Measurements from ENCODE around the gene HMGB2.

Gene HMGB2

GRCh38 chr4:173337463-173337862, 3.3 kb upstream of the HMGB2 start:
- no peak overlapping the region for H3K4me3 ChIP-seq (ENCODE audit: low read depth in 1 of 2, low read length in 2 of 2)

GRCh38 chr4:173334891-173335752, 964 bp upstream of the HMGB2 start:
- Histone ChIP-seq H3K27me3 (ENCODE audit: control insufficient read depth in 1 of 2, insufficient read depth in 2 of 2, low read length in 2 of 2) (no peaks in the 10 kb centered on the region), H3K4me3 (ENCODE audit: low read depth in 1 of 2, low read length in 2 of 2) (peak overlapping the region; percentile 81 to 95), H3K9ac (ENCODE audit: low read depth in 1 of 2, low read length in 2 of 2) (peak overlapping the region; percentile 66 to 82), H3K4me1 (ENCODE audit: control insufficient read depth in 1 of 2, insufficient read depth in 2 of 2, low read length in 2 of 2) (peaks cover 16 to 20% of the 10 kb centered on the region in 2 donors), H3K36me3 (ENCODE audit: control insufficient read depth in 1 of 2, insufficient read depth in 2 of 2, low read length in 2 of 2) (peaks cover 2 to 13% of the 10 kb centered on the region in 2 donors), H3K9me3 (ENCODE audit: control insufficient read depth in 1 of 2, low read length in 2 of 2) (no peaks in the 10 kb centered on the region), H3K27ac (ENCODE audit: low read depth, low read length) (peak overlapping the region; percentile 59)

More at GRCh38 chr4:173337463-173337862, 3.3 kb upstream of the HMGB2 start:
- Histone ChIP-seq H3K27ac (ENCODE audit: low read depth, low read length) (no peak overlapping the region), H3K9me3 (ENCODE audit: control insufficient read depth in 1 of 2, low read length in 2 of 2) (no peaks in the 10 kb centered on the region), H3K27me3 (ENCODE audit: control insufficient read depth in 1 of 2, insufficient read depth in 2 of 2, low read length in 2 of 2) (no peaks in the 10 kb centered on the region), H3K36me3 (ENCODE audit: control insufficient read depth in 1 of 2, insufficient read depth in 2 of 2, low read length in 2 of 2) (no peaks in the 10 kb centered on the region), H3K9ac (ENCODE audit: low read depth in 1 of 2, low read length in 2 of 2) (no peak overlapping the region), H3K4me1 (ENCODE audit: control insufficient read depth in 1 of 2, insufficient read depth in 2 of 2, low read length in 2 of 2) (peaks cover 6 to 12% of the 10 kb centered on the region in 2 donors)

- Histone ChIP-seq H3K4me1 (ENCODE audit: control insufficient read depth in 1 of 2, insufficient read depth in 2 of 2, low read length in 2 of 2) (peaks cover 17 to 20% of the 10 kb centered on the region in 2 donors), H3K27ac (ENCODE audit: low read depth, low read length) (peak overlapping the region; percentile 100)
These were observed 487 bp downstream of the HMGB2 start for GRCh38 chr4:173333658-173334084.

GRCh38 chr4:173332963-173333657, 1.0 kb downstream of the HMGB2 start:
- Histone ChIP-seq H3K9me3 (ENCODE audit: control insufficient read depth in 1 of 2, low read length in 2 of 2) (no peaks in the 10 kb centered on the region), H3K36me3 (ENCODE audit: control insufficient read depth in 1 of 2, insufficient read depth in 2 of 2, low read length in 2 of 2) (peaks cover 8 to 23% of the 10 kb centered on the region in 2 donors), H3K27ac (ENCODE audit: low read depth, low read length) (peak overlapping the region; percentile 100), H3K4me1 (ENCODE audit: control insufficient read depth in 1 of 2, insufficient read depth in 2 of 2, low read length in 2 of 2) (peaks cover 17 to 20% of the 10 kb centered on the region in 2 donors), H3K27me3 (ENCODE audit: control insufficient read depth in 1 of 2, insufficient read depth in 2 of 2, low read length in 2 of 2) (no peaks in the 10 kb centered on the region), H3K9ac (ENCODE audit: low read depth in 1 of 2, low read length in 2 of 2) (peak overlapping the region; percentile 99 to 100), H3K4me3 (ENCODE audit: low read depth in 1 of 2, low read length in 2 of 2) (peak overlapping the region; percentile 83 to 90)

More at GRCh38 chr4:173333658-173334084, 487 bp downstream of the HMGB2 start:
- Histone ChIP-seq H3K4me3 (ENCODE audit: low read depth in 1 of 2, low read length in 2 of 2) (peak overlapping the region; percentile 83 to 90), H3K9ac (ENCODE audit: low read depth in 1 of 2, low read length in 2 of 2) (peak overlapping the region; percentile 99 to 100), H3K36me3 (ENCODE audit: control insufficient read depth in 1 of 2, insufficient read depth in 2 of 2, low read length in 2 of 2) (peaks cover 5 to 18% of the 10 kb centered on the region in 2 donors), H3K9me3 (ENCODE audit: control insufficient read depth in 1 of 2, low read length in 2 of 2) (no peaks in the 10 kb centered on the region), H3K27me3 (ENCODE audit: control insufficient read depth in 1 of 2, insufficient read depth in 2 of 2, low read length in 2 of 2) (no peaks in the 10 kb centered on the region)

GRCh38 chr4:173332021-173332487, 2.1 kb downstream of the HMGB2 start:
- Histone ChIP-seq H3K9me3 (ENCODE audit: control insufficient read depth in 1 of 2, low read length in 2 of 2) (no peaks in the 10 kb centered on the region), H3K36me3 (ENCODE audit: control insufficient read depth in 1 of 2, insufficient read depth in 2 of 2, low read length in 2 of 2) (peaks cover 8 to 23% of the 10 kb centered on the region in 2 donors), H3K27me3 (ENCODE audit: control insufficient read depth in 1 of 2, insufficient read depth in 2 of 2, low read length in 2 of 2) (no peaks in the 10 kb centered on the region)

GRCh38 chr4:173330590-173330989, 3.6 kb downstream of the HMGB2 start:
- H3K27ac ChIP-seq (ENCODE audit: low read depth, low read length), result no peak overlapping the region
- H3K27me3 ChIP-seq (ENCODE audit: control insufficient read depth in 1 of 2, insufficient read depth in 2 of 2, low read length in 2 of 2), result no peaks in the 10 kb centered on the region
- H3K4me1 ChIP-seq (ENCODE audit: control insufficient read depth in 1 of 2, insufficient read depth in 2 of 2, low read length in 2 of 2), result peaks cover 17 to 20% of the 10 kb centered on the region in 2 donors
- peaks cover 8 to 25% of the 10 kb centered on the region in 2 donors for H3K36me3 ChIP-seq (ENCODE audit: control insufficient read depth in 1 of 2, insufficient read depth in 2 of 2, low read length in 2 of 2)
- H3K9ac ChIP-seq (ENCODE audit: low read depth in 1 of 2, low read length in 2 of 2), result no peak overlapping the region
- H3K4me3 ChIP-seq (ENCODE audit: low read depth in 1 of 2, low read length in 2 of 2), result no peak overlapping the region
- H3K9me3 ChIP-seq (ENCODE audit: control insufficient read depth in 1 of 2, low read length in 2 of 2), result no peaks in the 10 kb centered on the region

More at GRCh38 chr4:173332021-173332487, 2.1 kb downstream of the HMGB2 start:
- H3K4me1 ChIP-seq (ENCODE audit: control insufficient read depth in 1 of 2, insufficient read depth in 2 of 2, low read length in 2 of 2), result peaks cover 17 to 20% of the 10 kb centered on the region in 2 donors
- H3K27ac ChIP-seq (ENCODE audit: low read depth, low read length), result no peak overlapping the region
- H3K4me3 ChIP-seq (ENCODE audit: low read depth in 1 of 2, low read length in 2 of 2), result peak overlapping the region; percentile 83 to 90
- peak overlapping the region; percentile 99 to 100 for H3K9ac ChIP-seq (ENCODE audit: low read depth in 1 of 2, low read length in 2 of 2)

- H3K4me1 ChIP-seq (ENCODE audit: control insufficient read depth in 1 of 2, insufficient read depth in 2 of 2, low read length in 2 of 2), result peaks cover 17% of the 10 kb centered on the region in 2 donors
- H3K27ac ChIP-seq (ENCODE audit: low read depth, low read length), result no peak overlapping the region
- no peaks in the 10 kb centered on the region for H3K27me3 ChIP-seq (ENCODE audit: control insufficient read depth in 1 of 2, insufficient read depth in 2 of 2, low read length in 2 of 2)
- no peak overlapping the region for H3K9ac ChIP-seq (ENCODE audit: low read depth in 1 of 2, low read length in 2 of 2)
- peaks cover 15 to 26% of the 10 kb centered on the region in 2 donors for H3K36me3 ChIP-seq (ENCODE audit: control insufficient read depth in 1 of 2, insufficient read depth in 2 of 2, low read length in 2 of 2)
- no peak overlapping the region for H3K4me3 ChIP-seq (ENCODE audit: low read depth in 1 of 2, low read length in 2 of 2)
- no peaks in the 10 kb centered on the region for H3K9me3 ChIP-seq (ENCODE audit: control insufficient read depth in 1 of 2, low read length in 2 of 2)
These were observed 5.8 kb downstream of the HMGB2 start for GRCh38 chr4:173328236-173328901.

- H3K27me3 ChIP-seq (ENCODE audit: control insufficient read depth in 1 of 2, insufficient read depth in 2 of 2, low read length in 2 of 2), result no peaks in the 10 kb centered on the region
- H3K4me1 ChIP-seq (ENCODE audit: control insufficient read depth in 1 of 2, insufficient read depth in 2 of 2, low read length in 2 of 2), result peaks cover 0 to 1% of the 10 kb centered on the region in 2 donors
- H3K27ac ChIP-seq (ENCODE audit: low read depth, low read length), result no peak overlapping the region
- no peak overlapping the region for H3K4me3 ChIP-seq (ENCODE audit: low read depth in 1 of 2, low read length in 2 of 2)
- no peak overlapping the region for H3K9ac ChIP-seq (ENCODE audit: low read depth in 1 of 2, low read length in 2 of 2)
- H3K9me3 ChIP-seq (ENCODE audit: control insufficient read depth in 1 of 2, low read length in 2 of 2), result no peaks in the 10 kb centered on the region
- peaks cover 13 to 33% of the 10 kb centered on the region in 2 donors for H3K36me3 ChIP-seq (ENCODE audit: control insufficient read depth in 1 of 2, insufficient read depth in 2 of 2, low read length in 2 of 2)
These were observed 9.0 kb downstream of the HMGB2 start for GRCh38 chr4:173325007-173325736.

GRCh38 chr4:173319696-173320095, 14.5 kb downstream of the HMGB2 start:
- H3K9ac ChIP-seq (ENCODE audit: low read depth in 1 of 2, low read length in 2 of 2), result no peak overlapping the region
- H3K4me3 ChIP-seq (ENCODE audit: low read depth in 1 of 2, low read length in 2 of 2), result no peak overlapping the region
- no peaks in the 10 kb centered on the region for H3K9me3 ChIP-seq (ENCODE audit: control insufficient read depth in 1 of 2, low read length in 2 of 2)
- H3K27me3 ChIP-seq (ENCODE audit: control insufficient read depth in 1 of 2, insufficient read depth in 2 of 2, low read length in 2 of 2), result no peaks in the 10 kb centered on the region
- no peak overlapping the region for H3K27ac ChIP-seq (ENCODE audit: low read depth, low read length)
- peaks cover 6 to 40% of the 10 kb centered on the region in 2 donors for H3K36me3 ChIP-seq (ENCODE audit: control insufficient read depth in 1 of 2, insufficient read depth in 2 of 2, low read length in 2 of 2)
- peaks cover 0 to 5% of the 10 kb centered on the region in 2 donors for H3K4me1 ChIP-seq (ENCODE audit: control insufficient read depth in 1 of 2, insufficient read depth in 2 of 2, low read length in 2 of 2)
